Measurements from ENCODE around the gene MOBP. TPM values are rescaled to one million over a fixed set of nuclear protein-coding genes. Genes with fewer than 3 reads are reported as not detected.

MOBP gene
- total and polyA plus RNA-seq, 9 of the 15 experiments (the other 6 are each of a cell fraction or from before 2014, with no cell fraction given), result 0.09 to 0.33 (median 0.11) TPM; not detected in 4

GRCh38 chr3:39474126-39474515, 6.6 kb downstream of the MOBP start:
- Histone ChIP-seq H2AFZ (ENCODE audit: low read depth, low read length) (no peak overlapping the region), H3K4me3 (no peak overlapping the region), H3K79me2 (ENCODE audit: control insufficient read depth, insufficient read depth, low read length) (no peaks in the 10 kb centered on the region), H3K4me1 (replicated peaks in 1 of 2; ENCODE audit: control insufficient read depth in 2 of 2, insufficient read depth in 2 of 2, low read length in 2 of 2) (no peaks in the 10 kb centered on the region), H3K4me2 (ENCODE audit: insufficient read depth, low read length) (no peak overlapping the region), H3K27ac (ENCODE audit: extremely low read depth, low read depth, low read length) (no peak overlapping the region), H3K36me3 (ENCODE audit: control insufficient read depth, insufficient read depth, low read length) (no peaks in the 10 kb centered on the region), H3K27me3 (ENCODE audit: control insufficient read depth in 2 of 2, insufficient read depth in 2 of 2, low read length in 2 of 2) (peaks cover 2 to 12% of the 10 kb centered on the region in 2 experiments; a peak in 2 of 5 replicates), H3K9me1 (ENCODE audit: control insufficient read depth, insufficient read depth, low read length) (no peaks in the 10 kb centered on the region), H4K20me1 (replicated peaks; ENCODE audit: control insufficient read depth, insufficient read depth, low read length) (no peaks in the 10 kb centered on the region), H3K9ac (ENCODE audit: insufficient read depth in 1 of 2, low read depth in 2 of 2, low read length in 2 of 2) (no peak overlapping the region), H3K9me3 (replicated peaks; ENCODE audit: control insufficient read depth, insufficient read depth, low read depth, low read length) (no peaks in the 10 kb centered on the region)
- ChIA-PET POLR2A (interaction anchor here (1.0 kb wide), 1 partner anchor 14 kb away, joined by 4 read pairs; no protein-coding TSS in a partner anchor), CTCF (ENCODE audit: low intra/inter-chr PET ratio) (no interaction called here)
- FAIRE-seq, result no peak
- no peak for ATAC-seq
- in situ Hi-C loops (cut with MboI), result no loop called here
- no TSS peak for BruUV-seq (replicated peaks)
- 0% methylated on average over 4 of the region's 4 CpGs for WGBS (ENCODE audit: insufficient coverage, low coverage, missing lambda C conversion rate)
- intact Hi-C loops (cut with micrococcal nuclease), result no loop called here
- no peak for DNase-seq (ENCODE audit: extremely low read depth in 1 of 4, low spot score in 3 of 4)
- no peak for TF ChIP-seq CEBPG (CRISPR knock-in tag; IDR thresholded peaks at IDR 0.05)
- TF ChIP-seq CEBPG (tag; conservative IDR thresholded peaks at IDR 0.05 in 1 of 2, IDR thresholded peaks at IDR 0.05 in 1 of 2), result no peak
- TF ChIP-seq ETV6 (IDR thresholded peaks at IDR 0.05; ENCODE audit: borderline replicate concordance in 1 of 2, low read depth in 2 of 2, low read length in 1 of 2), result no peak
- no peak for TF ChIP-seq ETV6 (CRISPR knock-in tag; IDR thresholded peaks at IDR 0.05; ENCODE audit: borderline replicate concordance)
- TF ChIP-seq ZC3H11A (IDR thresholded peaks at IDR 0.05; ENCODE audit: low read depth, low read length), result no peak
- TF ChIP-seq SPI1 (IDR thresholded peaks at IDR 0.05; ENCODE audit: borderline replicate concordance, low read depth, low read length), result no peak
- no peak for TF ChIP-seq E2F6 (IDR thresholded peaks at IDR 0.05; ENCODE audit: borderline replicate concordance in 1 of 2, extremely low read depth in 1 of 2, insufficient read depth in 1 of 2, insufficient read length in 1 of 2, low read depth in 1 of 2, low read length in 1 of 2, poor library complexity in 1 of 2, severe bottlenecking in 1 of 2)
- TF ChIP-seq E2F5 (CRISPR knock-in tag; IDR thresholded peaks at IDR 0.05), result no peak
- no peak for TF ChIP-seq MCM2 (IDR thresholded peaks at IDR 0.05; ENCODE audit: low read depth)
- no peak for TF ChIP-seq NFYB (IDR thresholded peaks at IDR 0.05; ENCODE audit: extremely low read depth, insufficient read length)

Measured in K562 (cell line).